Transverse colon (tissue), 4 donors: Measurements from ENCODE around the gene EMC10.

Experiments used
- POLR2A ChIP-seq: fragments of 450-650 bp; IDR thresholded peaks from one replicate; pipeline ENCODE4 v1.6.1; 2016; ENCODE audit warnings: antibody characterized with exemption, mild to moderate bottlenecking, moderate library complexity
- POLR2AphosphoS5 ChIP-seq, 3 donors: sonication (generic); formaldehyde crosslinking; IDR thresholded peaks; one replicate each; pipeline ENCODE4 v1.6.1; 2016; ENCODE audit warnings: antibody characterized with exemption in 3 of 3
- TF ChIP-seq, protein P1 (sequence below), 5 experiments: fragments of 200-600 bp in 3 of 5; fragments of 450-650 bp in 2 of 5; sonication (generic) in 3 of 5; IDR thresholded peaks; 1 replicate in 2 of 5; 2 replicates in 3 of 5; pipeline ENCODE4 v1.5.1; 2016 to 2017; ENCODE audit warnings: antibody characterized with exemption in 5 of 5, inconsistent platforms in 3 of 5, mild to moderate bottlenecking in 2 of 5, moderate library complexity in 1 of 5

DNA sequence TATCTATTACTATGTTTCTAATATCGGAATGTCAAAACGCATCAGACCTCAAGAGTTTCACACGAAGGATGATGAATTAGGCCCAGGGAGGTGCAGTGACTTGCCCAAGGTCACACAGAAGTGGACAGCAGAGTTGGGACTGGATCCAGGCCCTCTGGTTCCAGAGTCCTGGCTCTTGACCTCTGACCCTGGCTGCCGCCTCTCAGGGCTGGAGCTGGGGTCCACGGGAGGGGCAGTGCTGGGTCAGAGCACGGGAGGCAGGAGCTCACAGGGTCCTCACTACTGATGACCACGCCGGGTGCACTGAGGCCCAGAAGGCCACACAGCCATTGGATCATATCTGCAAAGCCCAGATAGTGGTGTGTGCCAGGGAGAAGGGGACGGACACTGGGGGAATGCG is 46.6 kb downstream of the EMC10 start:
- TF ChIP-seq, protein P1, sequence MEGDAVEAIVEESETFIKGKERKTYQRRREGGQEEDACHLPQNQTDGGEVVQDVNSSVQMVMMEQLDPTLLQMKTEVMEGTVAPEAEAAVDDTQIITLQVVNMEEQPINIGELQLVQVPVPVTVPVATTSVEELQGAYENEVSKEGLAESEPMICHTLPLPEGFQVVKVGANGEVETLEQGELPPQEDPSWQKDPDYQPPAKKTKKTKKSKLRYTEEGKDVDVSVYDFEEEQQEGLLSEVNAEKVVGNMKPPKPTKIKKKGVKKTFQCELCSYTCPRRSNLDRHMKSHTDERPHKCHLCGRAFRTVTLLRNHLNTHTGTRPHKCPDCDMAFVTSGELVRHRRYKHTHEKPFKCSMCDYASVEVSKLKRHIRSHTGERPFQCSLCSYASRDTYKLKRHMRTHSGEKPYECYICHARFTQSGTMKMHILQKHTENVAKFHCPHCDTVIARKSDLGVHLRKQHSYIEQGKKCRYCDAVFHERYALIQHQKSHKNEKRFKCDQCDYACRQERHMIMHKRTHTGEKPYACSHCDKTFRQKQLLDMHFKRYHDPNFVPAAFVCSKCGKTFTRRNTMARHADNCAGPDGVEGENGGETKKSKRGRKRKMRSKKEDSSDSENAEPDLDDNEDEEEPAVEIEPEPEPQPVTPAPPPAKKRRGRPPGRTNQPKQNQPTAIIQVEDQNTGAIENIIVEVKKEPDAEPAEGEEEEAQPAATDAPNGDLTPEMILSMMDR (IDR thresholded peaks at IDR 0.05) = no peak
- no peak for TF ChIP-seq POLR2AphosphoS5 (IDR thresholded peaks at IDR 0.05)
- no peak for TF ChIP-seq POLR2A
